Cortex of kidney (tissue), 1 donor: ENCODE measurements around the gene ZNF234.
"Not testable (repeated sequence)": the region's sequence is repeated elsewhere in the genome, so short reads cannot be mapped to it uniquely, and the experiment has no call there.

Source experiments
- DNase-seq: peaks from one replicate; lab custom pipeline; 2025; lab: John Stamatoyannopoulos, UW

Gene ZNF234

GRCh38 chr19:44141191-44142058 lies at the start of gene ZNF234:
ZNF234 (plus strand) TSS chr19:44141554; CDS start chr19:44144633, 3,079 bp downstream.
- DNase-seq: no peak

GRCh38 chr19:44092108-44092507 lies 49.2 kb upstream of the ZNF234 start:
- no peak for DNase-seq

- no peak for DNase-seq
These were observed 47.2 kb upstream of the ZNF234 start, which contains the start of gene ZNF224 for GRCh38 chr19:44093931-44094765. ZNF224 (plus strand) TSS chr19:44094361; CDS start chr19:44097874, 3,513 bp downstream.

- no peak for DNase-seq
These were observed 33.6 kb upstream of the ZNF234 start for GRCh38 chr19:44107751-44108150.

- no peak for DNase-seq
These were observed 31.9 kb upstream of the ZNF234 start for GRCh38 chr19:44109458-44109857.

- DNase-seq: no peak
These were observed 29.4 kb upstream of the ZNF234 start for GRCh38 chr19:44111910-44112463.

GRCh38 chr19:44112802-44113137 lies 28.6 kb upstream of the ZNF234 start:
- DNase-seq: no peak

GRCh38 chr19:44113138-44113783 lies 28.1 kb upstream of the ZNF234 start, which contains the start of gene ZNF225:
ZNF225 (plus strand) TSS chr19:44113399; CDS start chr19:44115828, 2,429 bp downstream.
- DNase-seq: peak; percentile 26

GRCh38 chr19:44113784-44114390 lies 27.5 kb upstream of the ZNF234 start:
- no peak for DNase-seq

- not testable (repeated sequence) for DNase-seq
These were observed 20.2 kb upstream of the ZNF234 start for GRCh38 chr19:44121162-44121561.

GRCh38 chr19:44131955-44132354 lies 9.4 kb upstream of the ZNF234 start:
- DNase-seq: no peak

- DNase-seq: no peak
These were observed 692 bp downstream of the ZNF234 start for GRCh38 chr19:44142059-44142433.

GRCh38 chr19:44149776-44150175 lies 8.4 kb downstream of the ZNF234 start:
- DNase-seq: no peak

- no peak for DNase-seq
These were observed 10.1 kb downstream of the ZNF234 start for GRCh38 chr19:44151491-44151890.

GRCh38 chr19:44156475-44156874 lies 15.1 kb downstream of the ZNF234 start:
- no peak for DNase-seq

GRCh38 chr19:44163789-44164188 lies 22.4 kb downstream of the ZNF234 start:
- DNase-seq: no peak

- DNase-seq: no peak
These were observed 22.9 kb downstream of the ZNF234 start for GRCh38 chr19:44164327-44164672.

GRCh38 chr19:44164673-44165512 lies 23.5 kb downstream of the ZNF234 start, which contains the start of gene ZNF226:
ZNF226 (plus strand) TSS chr19:44165100; CDS start chr19:44170081, 4,981 bp downstream.
- DNase-seq: no peak

GRCh38 chr19:44170660-44171059 lies 29.3 kb downstream of the ZNF234 start:
- DNase-seq: not testable (repeated sequence)

GRCh38 chr19:44176590-44176989 lies 35.2 kb downstream of the ZNF234 start:
- DNase-seq: no peak

- DNase-seq: no peak
These were observed 39.6 kb downstream of the ZNF234 start for GRCh38 chr19:44180968-44181367.
